PFSK-1 (cell line): Measurements from ENCODE around the gene SYNDIG1.

ENCODE experiments used
- POLR2AphosphoS5 ChIP-seq: IDR thresholded peaks from 2 replicates; pipeline ENCODE4 v1.6.1; 2012; ENCODE audit warnings: low read depth, mild to moderate bottlenecking, control low read depth, low read length, moderate library complexity
- TAF1 ChIP-seq: IDR thresholded peaks from 2 replicates; pipeline ENCODE4 v1.6.1; 2012; ENCODE audit warnings: low read length, control low read depth, borderline replicate concordance; ENCODE audit not compliant: insufficient read depth
- TF ChIP-seq, protein P1 (sequence below), 2 experiments: IDR thresholded peaks; 2 replicates each; pipeline versions ENCODE4 v1.6.1 to v1.8.0; 2011 to 2012; ENCODE audit warnings: low read depth in 2 of 2, low read length in 2 of 2, control low read depth in 1 of 2, inconsistent platforms in 1 of 2, mild to moderate bottlenecking in 1 of 2, moderate library complexity in 1 of 2; ENCODE audit not compliant: insufficient read depth in 1 of 2

DNA sequence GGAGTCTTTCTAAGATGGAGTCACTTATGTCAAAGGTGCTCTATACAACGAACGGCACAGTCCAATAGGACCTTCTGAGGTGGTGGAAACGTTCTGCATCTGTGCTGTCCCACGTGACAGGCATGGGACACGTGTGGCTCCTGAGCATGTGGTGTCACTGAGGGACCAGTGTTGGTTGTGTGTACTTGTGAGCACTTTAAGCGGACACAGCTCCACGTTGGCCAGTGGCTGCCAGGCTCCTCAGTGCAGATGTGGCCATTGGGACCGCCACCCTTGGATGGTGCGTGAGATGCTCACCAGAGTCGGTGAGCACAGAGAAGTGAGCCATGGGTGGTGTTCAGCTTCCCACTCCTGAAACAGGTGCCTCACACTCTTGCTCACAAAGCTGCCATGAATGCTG is 110.0 kb downstream of the SYNDIG1 start:
- TF ChIP-seq POLR2AphosphoS5 (no peak), TAF1 (no peak)
- TF ChIP-seq, protein P1, sequence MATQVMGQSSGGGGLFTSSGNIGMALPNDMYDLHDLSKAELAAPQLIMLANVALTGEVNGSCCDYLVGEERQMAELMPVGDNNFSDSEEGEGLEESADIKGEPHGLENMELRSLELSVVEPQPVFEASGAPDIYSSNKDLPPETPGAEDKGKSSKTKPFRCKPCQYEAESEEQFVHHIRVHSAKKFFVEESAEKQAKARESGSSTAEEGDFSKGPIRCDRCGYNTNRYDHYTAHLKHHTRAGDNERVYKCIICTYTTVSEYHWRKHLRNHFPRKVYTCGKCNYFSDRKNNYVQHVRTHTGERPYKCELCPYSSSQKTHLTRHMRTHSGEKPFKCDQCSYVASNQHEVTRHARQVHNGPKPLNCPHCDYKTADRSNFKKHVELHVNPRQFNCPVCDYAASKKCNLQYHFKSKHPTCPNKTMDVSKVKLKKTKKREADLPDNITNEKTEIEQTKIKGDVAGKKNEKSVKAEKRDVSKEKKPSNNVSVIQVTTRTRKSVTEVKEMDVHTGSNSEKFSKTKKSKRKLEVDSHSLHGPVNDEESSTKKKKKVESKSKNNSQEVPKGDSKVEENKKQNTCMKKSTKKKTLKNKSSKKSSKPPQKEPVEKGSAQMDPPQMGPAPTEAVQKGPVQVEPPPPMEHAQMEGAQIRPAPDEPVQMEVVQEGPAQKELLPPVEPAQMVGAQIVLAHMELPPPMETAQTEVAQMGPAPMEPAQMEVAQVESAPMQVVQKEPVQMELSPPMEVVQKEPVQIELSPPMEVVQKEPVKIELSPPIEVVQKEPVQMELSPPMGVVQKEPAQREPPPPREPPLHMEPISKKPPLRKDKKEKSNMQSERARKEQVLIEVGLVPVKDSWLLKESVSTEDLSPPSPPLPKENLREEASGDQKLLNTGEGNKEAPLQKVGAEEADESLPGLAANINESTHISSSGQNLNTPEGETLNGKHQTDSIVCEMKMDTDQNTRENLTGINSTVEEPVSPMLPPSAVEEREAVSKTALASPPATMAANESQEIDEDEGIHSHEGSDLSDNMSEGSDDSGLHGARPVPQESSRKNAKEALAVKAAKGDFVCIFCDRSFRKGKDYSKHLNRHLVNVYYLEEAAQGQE (IDR thresholded peaks at IDR 0.05; ENCODE audit: insufficient read depth in 1 of 2, low read depth in 2 of 2, low read length in 2 of 2), result no peak
